ENCODE data around the gene P3R3URF. TPM values are rescaled to one million over a fixed set of nuclear protein-coding genes. Genes with fewer than 3 reads are reported as not detected.

Gene P3R3URF
- polyA plus RNA-seq, 3 donors, result not detected

GRCh38 chr1:46191033-46191701 is 14.9 kb upstream of the P3R3URF start:
- H3K79me2 ChIP-seq (ENCODE audit: insufficient read depth, low read length), result no peaks in the 10 kb centered on the region
- H3K27ac ChIP-seq (ENCODE audit: low read depth in 1 of 2, low read length in 2 of 2), result no peak overlapping the region
- no peak overlapping the region for H3K9ac ChIP-seq (ENCODE audit: insufficient read depth, low read length, poor library complexity, severe bottlenecking)
- H3K4me2 ChIP-seq (replicated peaks; ENCODE audit: extremely low read depth, low read length, poor library complexity, severe bottlenecking), result no peak overlapping the region
- no peak overlapping the region for H3K4me3 ChIP-seq (replicated peaks in 1 of 3; ENCODE audit: low read depth in 2 of 3, low read length in 3 of 3)
- peaks cover 24 to 39% of the 10 kb centered on the region in 2 donors for H3K36me3 ChIP-seq (replicated peaks in 1 of 2; ENCODE audit: control insufficient read depth in 1 of 2, insufficient read depth in 2 of 2, low read length in 2 of 2)
- TF ChIP-seq CTCF (IDR thresholded peaks at IDR 0.05), result no peak
- no peaks in the 10 kb centered on the region for H3K9me3 ChIP-seq (replicated peaks in 1 of 2; ENCODE audit: control insufficient read depth in 1 of 2, insufficient read depth in 1 of 2, low read length in 2 of 2)
- no peak overlapping the region for H2AFZ ChIP-seq (ENCODE audit: insufficient read depth, low read depth, low read length, poor library complexity, severe bottlenecking)
- peaks cover 0 to 1% (median 0%) of the 10 kb centered on the region in 3 donors for H3K27me3 Mint-ChIP-seq (ENCODE audit: low read depth in 3 of 3)
- peak overlapping the region in 1 of 7 donors; percentile 78 for H3K27ac Mint-ChIP-seq
- peaks cover 9 to 12% of the 10 kb centered on the region in 2 donors for H3K4me1 ChIP-seq (ENCODE audit: control insufficient read depth in 1 of 2, insufficient read depth in 2 of 2, low read length in 2 of 2)
- H3K27me3 ChIP-seq (ENCODE audit: control insufficient read depth in 2 of 2, insufficient read depth in 2 of 2, low read length in 2 of 2), result no peaks in the 10 kb centered on the region
- intact Hi-C loops (cut with micrococcal nuclease), result no loop called here
- peaks cover 0 to 2% (median 0%) of the 10 kb centered on the region in 7 donors for H3K9me3 Mint-ChIP-seq
- 92% methylated on average over 6 of the region's 9 CpGs for whole genome bisulfite sequencing (ENCODE audit: insufficient coverage)
- peaks cover 31 to 49% of the 10 kb centered on the region in 2 donors for H3K36me3 Mint-ChIP-seq
- no peak for DNase-seq
- H4K20me1 ChIP-seq (ENCODE audit: insufficient read depth, low read length), result no peaks in the 10 kb centered on the region
- H3K4me3 Mint-ChIP-seq, result no peak overlapping the region
- peaks cover 15% of the 10 kb centered on the region for H3K4me1 Mint-ChIP-seq

- Histone ChIP-seq H2AFZ (ENCODE audit: insufficient read depth, low read depth, low read length, poor library complexity, severe bottlenecking) (no peak overlapping the region), H3K4me3 (replicated peaks in 1 of 3; ENCODE audit: low read depth in 2 of 3, low read length in 3 of 3) (no peak overlapping the region), H3K9ac (ENCODE audit: insufficient read depth, low read length, poor library complexity, severe bottlenecking) (no peak overlapping the region), H3K4me1 (ENCODE audit: control insufficient read depth in 1 of 2, insufficient read depth in 2 of 2, low read length in 2 of 2) (peaks cover 9 to 11% of the 10 kb centered on the region in 2 donors), H3K79me2 (ENCODE audit: insufficient read depth, low read length) (no peaks in the 10 kb centered on the region), H3K9me3 (replicated peaks in 1 of 2; ENCODE audit: control insufficient read depth in 1 of 2, insufficient read depth in 1 of 2, low read length in 2 of 2) (no peaks in the 10 kb centered on the region), H4K20me1 (ENCODE audit: insufficient read depth, low read length) (no peaks in the 10 kb centered on the region), H3K4me2 (replicated peaks; ENCODE audit: extremely low read depth, low read length, poor library complexity, severe bottlenecking) (no peak overlapping the region), H3K36me3 (replicated peaks in 1 of 2; ENCODE audit: control insufficient read depth in 1 of 2, insufficient read depth in 2 of 2, low read length in 2 of 2) (peaks cover 24 to 39% of the 10 kb centered on the region in 2 donors), H3K27ac (ENCODE audit: low read depth in 1 of 2, low read length in 2 of 2) (no peak overlapping the region), H3K27me3 (ENCODE audit: control insufficient read depth in 2 of 2, insufficient read depth in 2 of 2, low read length in 2 of 2) (no peaks in the 10 kb centered on the region)
- H3K9me3 Mint-ChIP-seq, result peaks cover 0 to 2% (median 0%) of the 10 kb centered on the region in 7 donors
- no peak for TF ChIP-seq CTCF (IDR thresholded peaks at IDR 0.05)
- DNase-seq, result no peak
- WGBS (ENCODE audit: insufficient coverage), result 100% methylated on average over 2 of the region's 3 CpGs
- no peak overlapping the region for H3K4me3 Mint-ChIP-seq
- H3K36me3 Mint-ChIP-seq, result peaks cover 31 to 44% of the 10 kb centered on the region in 2 donors
- peaks cover 0 to 1% (median 0%) of the 10 kb centered on the region in 3 donors for H3K27me3 Mint-ChIP-seq (ENCODE audit: low read depth in 3 of 3)
- intact Hi-C loops (cut with micrococcal nuclease), result no loop called here
- peak overlapping the region in 3 of 7 donors; percentile 27 to 78 (median 73) for H3K27ac Mint-ChIP-seq
- H3K4me1 Mint-ChIP-seq, result peaks cover 10% of the 10 kb centered on the region
These were observed 14.3 kb upstream of the P3R3URF start for GRCh38 chr1:46190539-46190938.
